BLaER1 treated with 17β-estradiol and CSF1 and Interleukin-3, amounts not matched to agents 10 nM and 100 nM (cell line): Measurements from ENCODE around the gene PLXND1.

Experiments used
- H3K27ac ChIP-seq, 11 experiments: shearing (Covaris generic); formaldehyde crosslinking; 2 replicates each; pipeline ENCODE4 v1.8.1; 2022
- H3K27me3 ChIP-seq, 11 experiments: shearing (Covaris generic); formaldehyde crosslinking; 2 replicates each; pipeline ENCODE4 v1.8.1; 2022
- H3K36me3 ChIP-seq, 11 experiments: shearing (Covaris generic); formaldehyde crosslinking; 2 replicates each; pipeline ENCODE4 v1.8.1; 2022
- H3K4me1 ChIP-seq, 10 experiments: shearing (Covaris generic); formaldehyde crosslinking; 2 replicates each; pipeline ENCODE4 v1.8.1; 2022
- H3K4me2 ChIP-seq, 11 experiments: shearing (Covaris generic); formaldehyde crosslinking; 2 replicates each; pipeline ENCODE4 v1.8.1; 2022
- H3K4me3 ChIP-seq, 10 experiments: shearing (Covaris generic); formaldehyde crosslinking; 2 replicates each; pipeline ENCODE4 v1.8.1; 2022
- H3K9ac ChIP-seq, 11 experiments: shearing (Covaris generic); formaldehyde crosslinking; 2 replicates each; pipeline ENCODE4 v1.8.1; 2022
- H3K9me3 ChIP-seq, 11 experiments: shearing (Covaris generic); formaldehyde crosslinking; replicated peaks in 1 of 11; 2 replicates each; pipeline ENCODE4 v1.8.1; 2022
- H4K20me1 ChIP-seq, 11 experiments: shearing (Covaris generic); formaldehyde crosslinking; 2 replicates each; pipeline ENCODE4 v1.8.1; 2022
- Cebpa-rat ChIP-seq, 11 experiments: shearing (Covaris generic); IDR thresholded peaks; 2 replicates each; pipeline ENCODE4 v1.8.1; 2022

PLXND1 gene

GRCh38 chr3:129539206-129539605 lies 67.3 kb downstream of the PLXND1 start:
- H3K27ac ChIP-seq = no peak overlapping the region
- no peak overlapping the region for H3K4me3 ChIP-seq
- H3K27me3 ChIP-seq = no peaks in the 10 kb centered on the region
- H3K4me1 ChIP-seq = peaks cover 0 to 10% (median 0%) of the 10 kb centered on the region in 10 experiments; a peak in 6 of 20 replicates
- H3K4me2 ChIP-seq = no peak overlapping the region
- no peaks in the 10 kb centered on the region; a peak in 1 of 22 replicates for H4K20me1 ChIP-seq
- H3K9ac ChIP-seq = no peak overlapping the region
- H3K9me3 ChIP-seq = no peaks in the 10 kb centered on the region
- H3K36me3 ChIP-seq = no peaks in the 10 kb centered on the region
- no peak for TF ChIP-seq Cebpa-rat (IDR thresholded peaks at IDR 0.05)

GRCh38 chr3:129536804-129537203 lies 69.7 kb downstream of the PLXND1 start:
- no peak for TF ChIP-seq Cebpa-rat (IDR thresholded peaks at IDR 0.05)
- Histone ChIP-seq H3K27me3 (no peaks in the 10 kb centered on the region), H3K4me1 (peaks cover 0 to 10% (median under 1%) of the 10 kb centered on the region in 10 experiments; a peak in 7 of 20 replicates)

DNA sequence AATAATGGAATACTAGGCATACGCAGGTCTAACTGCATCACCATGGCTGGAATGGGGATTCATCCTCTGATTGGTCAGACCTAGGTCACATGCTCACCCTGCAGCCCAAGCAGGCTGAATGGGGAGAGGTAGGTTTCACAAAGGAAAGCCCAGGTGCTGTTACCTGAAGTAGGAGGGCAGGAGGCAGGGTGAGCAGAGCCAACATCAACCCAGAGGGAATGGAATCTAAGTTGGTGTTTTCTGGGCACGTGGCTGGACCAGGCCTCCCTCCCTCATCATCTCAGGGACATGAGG lies 70.2 kb downstream of the PLXND1 start:
- H3K4me3 ChIP-seq = no peak overlapping the region
- no peak overlapping the region for H3K27ac ChIP-seq
- TF ChIP-seq Cebpa-rat (IDR thresholded peaks at IDR 0.05) = no peak
- no peaks in the 10 kb centered on the region for H3K36me3 ChIP-seq
- no peaks in the 10 kb centered on the region for H4K20me1 ChIP-seq
- H3K27me3 ChIP-seq = no peaks in the 10 kb centered on the region
- peaks cover 0 to 10% (median 5%) of the 10 kb centered on the region in 10 experiments; a peak in 9 of 20 replicates for H3K4me1 ChIP-seq
- H3K4me2 ChIP-seq = no peak overlapping the region
- no peaks in the 10 kb centered on the region for H3K9me3 ChIP-seq
- no peak overlapping the region for H3K9ac ChIP-seq

More at GRCh38 chr3:129536804-129537203, 69.7 kb downstream of the PLXND1 start:
- H4K20me1 ChIP-seq = no peaks in the 10 kb centered on the region
- no peak overlapping the region for H3K9ac ChIP-seq
- H3K4me2 ChIP-seq = no peak overlapping the region
- no peak overlapping the region for H3K27ac ChIP-seq
- H3K36me3 ChIP-seq = no peaks in the 10 kb centered on the region
- no peak overlapping the region for H3K4me3 ChIP-seq
- H3K9me3 ChIP-seq = no peaks in the 10 kb centered on the region

DNA sequence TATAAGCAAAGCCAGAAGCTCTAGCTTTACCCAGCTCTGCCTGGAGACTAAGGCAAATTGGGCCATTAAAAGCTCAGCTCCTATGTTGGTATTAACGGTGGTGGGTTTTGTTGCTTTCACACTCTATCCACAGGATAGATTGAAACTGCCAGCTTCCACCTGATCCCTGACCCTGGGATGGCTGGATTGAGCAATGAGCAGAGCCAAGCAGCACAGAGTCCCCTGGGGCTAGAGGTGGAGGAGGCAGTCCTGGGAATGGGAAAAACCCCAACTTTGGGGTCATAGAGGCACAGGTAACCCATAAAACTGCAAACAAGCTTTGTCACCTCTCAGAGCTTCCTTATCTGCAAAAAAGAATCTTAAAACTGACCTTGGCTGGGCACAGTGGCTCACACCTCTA lies 71.4 kb downstream of the PLXND1 start:
- H3K27ac ChIP-seq = no peak overlapping the region
- H3K4me2 ChIP-seq = 0 out of 22 replicates have a peak overlapping the region, but pooled peaks of 1 of the 11 experiments have one; percentile 1
- no peak overlapping the region for H3K9ac ChIP-seq
- H3K27me3 ChIP-seq = no peaks in the 10 kb centered on the region
- H3K36me3 ChIP-seq = no peaks in the 10 kb centered on the region
- no peak for TF ChIP-seq Cebpa-rat (IDR thresholded peaks at IDR 0.05)
- no peaks in the 10 kb centered on the region for H4K20me1 ChIP-seq
- H3K4me1 ChIP-seq = peaks cover 0 to 10% (median 5%) of the 10 kb centered on the region in 10 experiments; a peak in 10 of 20 replicates
- H3K9me3 ChIP-seq = no peaks in the 10 kb centered on the region
- H3K4me3 ChIP-seq = no peak overlapping the region

GRCh38 chr3:129534428-129535027 lies 71.9 kb downstream of the PLXND1 start:
- no peak overlapping the region for H3K27ac ChIP-seq
- no peaks in the 10 kb centered on the region for H3K27me3 ChIP-seq
- H3K4me1 ChIP-seq = peaks cover 0 to 10% (median 5%) of the 10 kb centered on the region in 10 experiments; a peak in 10 of 20 replicates
- H4K20me1 ChIP-seq = no peaks in the 10 kb centered on the region
- H3K4me3 ChIP-seq = no peak overlapping the region
- H3K9ac ChIP-seq = no peak overlapping the region
- peak overlapping the region in 1 of 11 experiments; percentile 1; a peak in 1 of 22 replicates for H3K4me2 ChIP-seq
- no peak for TF ChIP-seq Cebpa-rat (IDR thresholded peaks at IDR 0.05)
- H3K9me3 ChIP-seq = no peaks in the 10 kb centered on the region
- no peaks in the 10 kb centered on the region for H3K36me3 ChIP-seq

- H3K4me1 ChIP-seq = peaks cover 0 to 13% (median 5%) of the 10 kb centered on the region in 10 experiments; a peak in 12 of 20 replicates
- no peak overlapping the region for H3K9ac ChIP-seq
- no peak overlapping the region for H3K4me3 ChIP-seq
- H3K36me3 ChIP-seq = no peaks in the 10 kb centered on the region
- no peaks in the 10 kb centered on the region for H4K20me1 ChIP-seq
- no peaks in the 10 kb centered on the region for H3K27me3 ChIP-seq
- no peak overlapping the region for H3K27ac ChIP-seq
- H3K9me3 ChIP-seq = no peaks in the 10 kb centered on the region
- no peak overlapping the region for H3K4me2 ChIP-seq
- TF ChIP-seq Cebpa-rat (IDR thresholded peaks at IDR 0.05) = no peak
Measured at GRCh38 chr3:129533406-129533805, 73.1 kb downstream of the PLXND1 start.

DNA sequence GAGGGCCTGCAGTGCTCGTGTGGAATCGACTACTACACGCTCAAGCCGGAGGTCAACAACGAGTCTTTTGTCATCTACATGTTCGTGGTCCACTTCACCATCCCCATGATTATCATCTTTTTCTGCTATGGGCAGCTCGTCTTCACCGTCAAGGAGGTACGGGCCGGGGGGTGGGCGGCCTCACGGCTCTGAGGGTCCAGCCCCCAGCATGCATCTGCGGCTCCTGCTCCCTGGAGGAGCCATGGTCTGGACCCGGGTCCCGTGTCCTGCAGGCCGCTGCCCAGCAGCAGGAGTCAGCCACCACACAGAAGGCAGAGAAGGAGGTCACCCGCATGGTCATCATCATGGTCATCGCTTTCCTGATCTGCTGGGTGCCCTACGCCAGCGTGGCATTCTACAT lies 74.2 kb downstream of the PLXND1 start:
- Histone ChIP-seq H3K27ac (no peak overlapping the region), H3K4me3 (no peak overlapping the region), H3K4me1 (peaks cover 0 to 21% (median 4%) of the 10 kb centered on the region in 10 experiments; a peak in 10 of 20 replicates), H3K36me3 (no peaks in the 10 kb centered on the region), H3K9me3 (no peaks in the 10 kb centered on the region), H3K4me2 (no peak overlapping the region), H4K20me1 (no peaks in the 10 kb centered on the region), H3K9ac (no peak overlapping the region), H3K27me3 (no peaks in the 10 kb centered on the region)
- TF ChIP-seq Cebpa-rat (IDR thresholded peaks at IDR 0.05) = no peak

DNA sequence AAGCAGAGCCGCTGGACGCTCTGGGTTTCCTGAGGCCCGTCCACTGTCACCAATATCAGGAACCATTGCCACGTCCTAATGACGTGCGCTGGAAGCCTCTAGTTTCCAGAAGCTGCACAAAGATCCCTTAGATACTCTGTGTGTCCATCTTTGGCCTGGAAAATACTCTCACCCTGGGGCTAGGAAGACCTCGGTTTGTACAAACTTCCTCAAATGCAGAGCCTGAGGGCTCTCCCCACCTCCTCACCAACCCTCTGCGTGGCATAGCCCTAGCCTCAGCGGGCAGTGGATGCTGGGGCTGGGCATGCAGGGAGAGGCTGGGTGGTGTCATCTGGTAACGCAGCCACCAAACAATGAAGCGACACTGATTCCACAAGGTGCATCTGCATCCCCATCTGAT lies 74.8 kb downstream of the PLXND1 start:
- TF ChIP-seq Cebpa-rat (IDR thresholded peaks at IDR 0.05) = no peak
- no peak overlapping the region for H3K4me3 ChIP-seq
- no peaks in the 10 kb centered on the region for H4K20me1 ChIP-seq
- H3K27ac ChIP-seq = no peak overlapping the region
- H3K36me3 ChIP-seq = no peaks in the 10 kb centered on the region
- H3K4me1 ChIP-seq = peaks cover 0 to 27% (median 6%) of the 10 kb centered on the region in 10 experiments; a peak in 12 of 20 replicates
- H3K9me3 ChIP-seq = no peaks in the 10 kb centered on the region
- H3K9ac ChIP-seq = no peak overlapping the region
- no peaks in the 10 kb centered on the region for H3K27me3 ChIP-seq
- 0 out of 22 replicates have a peak overlapping the region, but pooled peaks of 1 of the 11 experiments have one; percentile 3 for H3K4me2 ChIP-seq

GRCh38 chr3:129530821-129531220 lies 75.7 kb downstream of the PLXND1 start:
- H3K27ac ChIP-seq = no peak overlapping the region
- no peaks in the 10 kb centered on the region for H3K36me3 ChIP-seq
- H3K4me1 ChIP-seq = peaks cover 7 to 36% (median 13%) of the 10 kb centered on the region in 10 experiments
- H4K20me1 ChIP-seq = no peaks in the 10 kb centered on the region
- H3K4me2 ChIP-seq = no peak overlapping the region; a peak in 1 of 22 replicates
- no peak overlapping the region for H3K9ac ChIP-seq
- no peaks in the 10 kb centered on the region for H3K27me3 ChIP-seq
- H3K9me3 ChIP-seq = no peaks in the 10 kb centered on the region
- no peak for TF ChIP-seq Cebpa-rat (IDR thresholded peaks at IDR 0.05)
- no peak overlapping the region for H3K4me3 ChIP-seq

GRCh38 chr3:129530251-129530791 lies 76.2 kb downstream of the PLXND1 start:
- H3K4me2 ChIP-seq = no peak overlapping the region
- H3K4me1 ChIP-seq = peaks cover 8 to 41% (median 17%) of the 10 kb centered on the region in 10 experiments
- H3K4me3 ChIP-seq = no peak overlapping the region
- no peaks in the 10 kb centered on the region for H3K27me3 ChIP-seq
- no peaks in the 10 kb centered on the region for H3K36me3 ChIP-seq
- H3K9me3 ChIP-seq = no peaks in the 10 kb centered on the region
- H3K27ac ChIP-seq = no peak overlapping the region
- TF ChIP-seq Cebpa-rat (IDR thresholded peaks at IDR 0.05) = no peak
- H4K20me1 ChIP-seq = no peaks in the 10 kb centered on the region
- H3K9ac ChIP-seq = no peak overlapping the region
